K562 (cell line): ENCODE results near the gene SLC20A1. TPM values are rescaled to one million over a fixed set of nuclear protein-coding genes. Genes with fewer than 3 reads are reported as not detected.

Source experiments
- FIP1L1 ChIP-seq: fragments of 200-400 bp; formaldehyde crosslinking; IDR thresholded peaks from 2 replicates; pipeline ENCODE4 v1.6.1; 2018; ENCODE audit warnings: mild to moderate bottlenecking, low read depth, low read length; ENCODE audit not compliant: poor library complexity, severe bottlenecking
- FOXJ3 ChIP-seq: sonication (generic); formaldehyde crosslinking; IDR thresholded peaks from 2 replicates; pipeline ENCODE4 v1.4.0; 2020; ENCODE audit warnings: mild to moderate bottlenecking, missing genetic modification reagents
- FOXP1 ChIP-seq: sonication (generic); formaldehyde crosslinking; IDR thresholded peaks from 2 replicates; pipeline ENCODE4 v1.8.0; 2022; ENCODE audit warnings: mild to moderate bottlenecking, missing genetic modification reagents
- HDAC1 ChIP-seq, 2 experiments: fragments of 450-650 bp; IDR thresholded peaks; 2 replicates each; pipeline ENCODE4 v1.6.1; 2016 to 2017; ENCODE audit warnings: inconsistent platforms in 1 of 2, mild to moderate bottlenecking in 1 of 2, moderate library complexity in 1 of 2
- HLTF ChIP-seq: fragments of 450-650 bp; IDR thresholded peaks from 2 replicates; pipeline ENCODE4 v1.6.1; 2016
- KLF10 ChIP-seq: fragments of 250-450 bp; sonication (Bioruptor Pico); IDR thresholded peaks from 2 replicates; pipeline ENCODE4 v1.6.1; 2021; ENCODE audit warnings: matching md5 sums
- MITF ChIP-seq: IDR thresholded peaks from 2 replicates; pipeline ENCODE4 v1.6.1; 2014; ENCODE audit warnings: antibody characterized with exemption
- PHF20 ChIP-seq: fragments of 450-650 bp; IDR thresholded peaks from 2 replicates; pipeline ENCODE4 v1.6.1; 2018; ENCODE audit not compliant: partially characterized antibody
- PHTF2 ChIP-seq: fragments of 250-450 bp; sonication (Bioruptor Pico); IDR thresholded peaks from 2 replicates; pipeline ENCODE4 v1.5.0; 2021; ENCODE audit warnings: mild to moderate bottlenecking
- SMARCB1 ChIP-seq: IDR thresholded peaks from 2 replicates; pipeline ENCODE4 v1.6.1; 2011; ENCODE audit warnings: improper control_type of control experiment, low read depth; ENCODE audit not compliant: insufficient read length
- SPI1 ChIP-seq: IDR thresholded peaks from 2 replicates; pipeline ENCODE4 v1.6.1; 2011; ENCODE audit warnings: low read depth, low read length, control low read depth, borderline replicate concordance
- SRSF1 ChIP-seq: fragments of 200-400 bp; formaldehyde crosslinking; IDR thresholded peaks from 2 replicates; pipeline ENCODE4 v1.6.1; 2017; ENCODE audit warnings: mild to moderate bottlenecking, low read depth, low read length, moderate library complexity
- TAF9B ChIP-seq: fragments of 450-650 bp; IDR thresholded peaks from 2 replicates; pipeline ENCODE4 v1.6.1; 2018; ENCODE audit warnings: mild to moderate bottlenecking; ENCODE audit not compliant: partially characterized antibody
- TRIM28 ChIP-seq: fragments of 450-650 bp; IDR thresholded peaks from 2 replicates; pipeline ENCODE4 v1.6.1; 2017
- ZBTB9 ChIP-seq: fragments of 450-650 bp; formaldehyde crosslinking; IDR thresholded peaks from 2 replicates; pipeline ENCODE4 v1.4.0; 2020; ENCODE audit warnings: mild to moderate bottlenecking, moderate library complexity
- ZC3H4 ChIP-seq: sonication (generic); formaldehyde crosslinking; IDR thresholded peaks from 2 replicates; pipeline ENCODE4 v1.9.0; 2021; ENCODE audit warnings: missing genetic modification reagents, borderline replicate concordance
- ZNF134 ChIP-seq: fragments of 250-450 bp; sonication (Bioruptor Pico); conservative IDR thresholded peaks from 2 replicates; pipeline ENCODE4 v1.4.0; 2020
- ZNF263 ChIP-seq: sonication (generic); formaldehyde crosslinking; IDR thresholded peaks from 2 replicates; pipeline ENCODE4 v1.8.0; 2022; ENCODE audit warnings: mild to moderate bottlenecking, missing genetic modification reagents, borderline replicate concordance
- ZNF3 ChIP-seq: fragments of 250-450 bp; sonication (Bioruptor Pico); IDR thresholded peaks from 2 replicates; pipeline ENCODE4 v1.5.0; 2021; ENCODE audit warnings: mild to moderate bottlenecking, moderate library complexity
- ZNF347 ChIP-seq: fragments of 450-650 bp; formaldehyde crosslinking; IDR thresholded peaks from 2 replicates; pipeline ENCODE4 v1.4.0; 2020; ENCODE audit warnings: low read depth, mild to moderate bottlenecking, moderate library complexity
- ZNF507 ChIP-seq: conservative IDR thresholded peaks from 2 replicates; pipeline ENCODE4 v1.6.1; 2017; ENCODE audit warnings: missing genetic modification characterization, missing compliant biosample characterization
- ZNF589 ChIP-seq: fragments of 200-800 bp; sonication (Bioruptor generic); IDR thresholded peaks from 2 replicates; pipeline ENCODE4 v1.6.1; 2016; ENCODE audit warnings: low read depth, missing genetic modification characterization, missing compliant biosample characterization
- polyA plus RNA-seq, 8 experiments: library from polyadenylated mRNA; depleted of rRNA in 4 of 8; stranded (reverse) in 5 of 8; unstranded in 3 of 8; fragments of >200 nt; fragmentation: Nextera tagmentation in 2 of 8; fragmentation: Illumina TruSeq in 1 of 8; extraction: Ambion mirVana in 2 of 8; extraction: Trizol in 1 of 8; gene quantifications; 2 replicates each; pipeline versions ENCODE4 v1.2.1 to v1.2.3, GENCODE V29; 2011 to 2014; ENCODE audit warnings: inconsistent platforms in 1 of 8, missing spikeins in 1 of 8
- total RNA-seq, 7 experiments: library from RNA; depleted of rRNA in 6 of 7; stranded (reverse); fragments of >200 nt in 6 of 7; fragmentation: Illumina TruSeq in 2 of 7; extraction: Trizol in 2 of 7; gene quantifications; 2 replicates each; pipeline versions ENCODE4 v1.2.1 to v1.2.3, GENCODE V29; 2011 to 2021; ENCODE audit warnings: low replicate concordance in 1 of 7
- TF ChIP-seq, protein P1 (sequence below): fragments of 250-450 bp; sonication (Bioruptor Pico); IDR thresholded peaks from 2 replicates; pipeline ENCODE4 v1.8.0; 2022; ENCODE audit warnings: moderate library complexity, mild to moderate bottlenecking, inconsistent platforms
- TF ChIP-seq, protein P2 (sequence below): sonication (generic); formaldehyde crosslinking; IDR thresholded peaks from 2 replicates; pipeline ENCODE4 v1.8.0; 2022; ENCODE audit warnings: mild to moderate bottlenecking, missing genetic modification reagents
- TF ChIP-seq, protein P3 (sequence below): fragments of 450-650 bp; conservative IDR thresholded peaks from 2 replicates; pipeline ENCODE4 v1.6.1; 2016; ENCODE audit warnings: missing genetic modification characterization, low read depth, mild to moderate bottlenecking, control low read depth, missing compliant biosample characterization

The SLC20A1 gene
- total and polyA plus RNA-seq, 9 of the 15 experiments (the other 6 are each of a cell fraction or from before 2014, with no cell fraction given): 53.8 to 150 (median 74.7) TPM

DNA sequence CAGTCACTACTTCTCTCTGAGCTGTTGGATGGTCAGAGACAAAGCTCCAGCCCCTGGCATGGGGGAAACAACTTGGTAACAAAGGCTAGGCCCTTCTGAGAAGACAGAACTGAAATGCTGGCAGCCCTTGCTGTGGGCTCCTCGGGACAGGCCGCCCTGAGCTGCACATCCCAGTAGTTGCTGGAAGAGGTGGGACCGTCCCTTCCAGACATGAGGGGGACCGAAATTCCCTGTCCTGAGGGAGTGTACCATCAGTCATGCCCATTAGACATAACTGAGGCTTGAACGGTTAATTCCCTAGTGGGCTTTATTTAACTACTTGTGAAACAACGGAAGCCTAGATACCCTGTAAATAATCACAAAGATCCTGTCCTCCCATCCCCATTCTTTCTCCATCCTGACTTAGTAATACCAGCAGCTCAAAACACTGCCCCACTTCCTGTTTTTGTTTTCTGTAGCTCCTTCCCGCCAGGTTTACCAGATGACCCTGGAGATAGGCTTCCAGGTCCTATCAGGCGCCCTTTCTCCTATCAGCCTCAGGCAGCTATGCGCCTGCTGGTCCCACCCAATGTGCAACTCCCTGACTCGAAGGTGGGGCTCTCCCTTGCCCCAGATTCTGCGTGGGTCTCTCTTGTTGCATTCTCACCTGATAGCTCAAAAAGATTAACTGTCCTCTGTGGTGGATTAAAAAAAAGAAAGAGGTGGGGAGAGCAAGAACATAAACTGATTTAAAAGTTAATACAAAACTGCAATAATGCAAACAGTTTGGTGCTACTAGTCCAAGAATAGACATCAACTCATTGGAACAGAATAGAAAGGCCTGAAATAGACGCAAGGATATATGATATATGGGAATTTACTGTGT is 38.0 kb downstream of the SLC20A1 start (continued):
- TF ChIP-seq HDAC1 (IDR thresholded peaks at IDR 0.05) (peak in 1 of 2 experiments; percentile 76; a peak in 2 of 4 replicates), ZNF507 (tag) (no peak), HLTF (no peak), ZNF347 (CRISPR knock-in tag) (no peak), TRIM28 (peak; percentile 67; the same call in 1 of the 2 replicates), PHTF2 (CRISPR knock-in tag) (no peak), ZNF134 (CRISPR knock-in tag) (no peak), ZC3H4 (CRISPR knock-in tag) (no peak), FOXP1 (CRISPR knock-in tag) (no peak; the same call in 1 of the 2 replicates), SPI1 (peak; percentile 100), SRSF1 (no peak), SMARCB1 (no peak), ZNF263 (no peak; the same call in 1 of the 2 replicates), ZNF589 (CRISPR knock-in tag) (no peak; the same call in 1 of the 2 replicates), FIP1L1 (no peak), MITF (peak; percentile 37; the same call in 1 of the 2 replicates), KLF10 (CRISPR knock-in tag) (no peak), ZNF3 (CRISPR knock-in tag) (no peak), TAF9B (no peak), ZBTB9 (CRISPR knock-in tag) (no peak), PHF20 (no peak), FOXJ3 (CRISPR knock-in tag) (no peak)
- TF ChIP-seq, protein P1, sequence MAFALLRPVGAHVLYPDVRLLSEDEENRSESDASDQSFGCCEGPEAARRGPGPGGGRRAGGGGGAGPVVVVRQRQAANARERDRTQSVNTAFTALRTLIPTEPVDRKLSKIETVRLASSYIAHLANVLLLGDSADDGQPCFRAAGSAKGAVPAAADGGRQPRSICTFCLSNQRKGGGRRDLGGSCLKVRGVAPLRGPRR (CRISPR knock-in tag): no peak
- TF ChIP-seq, protein P2, sequence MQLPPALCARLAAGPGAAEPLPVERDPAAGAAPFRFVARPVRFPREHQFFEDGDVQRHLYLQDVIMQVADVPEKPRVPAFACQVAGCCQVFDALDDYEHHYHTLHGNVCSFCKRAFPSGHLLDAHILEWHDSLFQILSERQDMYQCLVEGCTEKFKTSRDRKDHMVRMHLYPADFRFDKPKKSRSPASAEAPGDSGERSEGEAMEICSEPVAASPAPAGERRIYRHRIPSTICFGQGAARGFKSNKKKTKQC (CRISPR knock-in tag): no peak
- TF ChIP-seq, protein P3, sequence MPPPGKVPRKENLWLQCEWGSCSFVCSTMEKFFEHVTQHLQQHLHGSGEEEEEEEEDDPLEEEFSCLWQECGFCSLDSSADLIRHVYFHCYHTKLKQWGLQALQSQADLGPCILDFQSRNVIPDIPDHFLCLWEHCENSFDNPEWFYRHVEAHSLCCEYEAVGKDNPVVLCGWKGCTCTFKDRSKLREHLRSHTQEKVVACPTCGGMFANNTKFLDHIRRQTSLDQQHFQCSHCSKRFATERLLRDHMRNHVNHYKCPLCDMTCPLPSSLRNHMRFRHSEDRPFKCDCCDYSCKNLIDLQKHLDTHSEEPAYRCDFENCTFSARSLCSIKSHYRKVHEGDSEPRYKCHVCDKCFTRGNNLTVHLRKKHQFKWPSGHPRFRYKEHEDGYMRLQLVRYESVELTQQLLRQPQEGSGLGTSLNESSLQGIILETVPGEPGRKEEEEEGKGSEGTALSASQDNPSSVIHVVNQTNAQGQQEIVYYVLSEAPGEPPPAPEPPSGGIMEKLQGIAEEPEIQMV (tag): no peak
